Endothelial cell of umbilical vein (primary cell): ENCODE measurements around the gene CD74.
"Not testable (repeated sequence)": the region's sequence is repeated elsewhere in the genome, so short reads cannot be mapped to it uniquely, and the experiment has no call there.

ENCODE experiments used
- EZH2 ChIP-seq: IDR thresholded peaks from 2 replicates; pipeline ENCODE4 v1.6.1; 2012; ENCODE audit warnings: borderline replicate concordance, low read depth, mild to moderate bottlenecking, moderate library complexity, low read length, inconsistent platforms; ENCODE audit not compliant: severe bottlenecking
- TF ChIP-seq, protein P1 (sequence below), 2 donors: IDR thresholded peaks; 1 replicate in 1 of 2; 2 replicates in 1 of 2; pipeline ENCODE4 v1.5.1; 2011; ENCODE audit warnings: low read length in 2 of 2, mild to moderate bottlenecking in 2 of 2, moderate library complexity in 2 of 2, control low read depth in 1 of 2, inconsistent platforms in 1 of 2, low read depth in 1 of 2; ENCODE audit not compliant: insufficient read depth in 1 of 2; ENCODE audit errors: extremely low read depth in 1 of 2

DNA sequence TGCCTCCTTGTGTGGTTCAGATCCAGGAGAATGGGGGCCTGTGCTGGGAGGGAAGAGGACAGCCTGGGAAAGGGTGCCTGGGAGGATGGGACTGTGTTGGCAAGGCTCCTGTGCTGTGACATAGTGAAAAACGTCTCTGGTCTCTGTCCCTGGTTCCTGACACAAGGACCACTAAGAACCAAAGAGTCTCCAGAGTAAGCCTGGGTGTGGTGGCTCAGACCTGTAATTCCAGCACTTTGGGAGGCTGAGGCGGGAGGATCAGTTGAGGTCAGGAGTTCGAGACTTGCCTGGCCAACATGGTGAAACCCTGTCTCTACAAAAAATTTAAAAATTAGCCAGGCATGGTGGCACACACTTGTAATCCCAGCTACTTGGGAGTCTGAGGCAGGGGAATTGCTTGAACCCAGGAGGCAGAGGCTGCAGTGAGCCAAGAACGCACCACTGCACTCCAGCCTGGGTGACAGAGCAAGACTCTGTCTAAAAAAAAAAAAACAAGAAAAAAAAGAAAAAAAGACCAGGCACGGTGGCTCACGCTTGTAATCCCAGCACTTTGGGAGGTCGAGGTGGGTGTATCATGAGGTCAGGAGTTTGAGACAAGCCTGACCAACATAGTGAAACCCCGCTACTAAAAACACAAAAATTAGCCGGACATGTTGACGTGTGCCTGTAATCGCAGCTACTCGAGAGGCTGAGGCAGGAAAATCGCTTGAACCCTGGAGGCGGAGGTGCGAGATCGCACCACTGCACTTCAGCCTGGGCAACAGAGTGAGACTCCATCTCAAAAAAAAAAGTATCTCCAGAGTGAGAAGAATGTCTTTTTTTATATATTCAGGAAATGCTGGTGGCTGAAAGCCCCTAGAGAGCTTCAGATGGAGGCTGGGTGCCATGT lies 1.4 kb upstream of the CD74 start:
- TF ChIP-seq EZH2: not testable (repeated sequence)
- TF ChIP-seq, protein P1, sequence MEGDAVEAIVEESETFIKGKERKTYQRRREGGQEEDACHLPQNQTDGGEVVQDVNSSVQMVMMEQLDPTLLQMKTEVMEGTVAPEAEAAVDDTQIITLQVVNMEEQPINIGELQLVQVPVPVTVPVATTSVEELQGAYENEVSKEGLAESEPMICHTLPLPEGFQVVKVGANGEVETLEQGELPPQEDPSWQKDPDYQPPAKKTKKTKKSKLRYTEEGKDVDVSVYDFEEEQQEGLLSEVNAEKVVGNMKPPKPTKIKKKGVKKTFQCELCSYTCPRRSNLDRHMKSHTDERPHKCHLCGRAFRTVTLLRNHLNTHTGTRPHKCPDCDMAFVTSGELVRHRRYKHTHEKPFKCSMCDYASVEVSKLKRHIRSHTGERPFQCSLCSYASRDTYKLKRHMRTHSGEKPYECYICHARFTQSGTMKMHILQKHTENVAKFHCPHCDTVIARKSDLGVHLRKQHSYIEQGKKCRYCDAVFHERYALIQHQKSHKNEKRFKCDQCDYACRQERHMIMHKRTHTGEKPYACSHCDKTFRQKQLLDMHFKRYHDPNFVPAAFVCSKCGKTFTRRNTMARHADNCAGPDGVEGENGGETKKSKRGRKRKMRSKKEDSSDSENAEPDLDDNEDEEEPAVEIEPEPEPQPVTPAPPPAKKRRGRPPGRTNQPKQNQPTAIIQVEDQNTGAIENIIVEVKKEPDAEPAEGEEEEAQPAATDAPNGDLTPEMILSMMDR (IDR thresholded peaks at IDR 0.05; ENCODE audit: extremely low read depth in 1 of 2, insufficient read depth in 1 of 2, low read depth in 1 of 2, low read length in 2 of 2): not testable (repeated sequence)
